ENCODE measurements around the gene SLC7A14. TPM values are rescaled to one million over a fixed set of nuclear protein-coding genes. Genes with fewer than 3 reads are reported as not detected.

The SLC7A14 gene
- total RNA-seq, 1 donor: 6.1 TPM

GRCh38 chr3:170467007-170467406 lies 118.9 kb downstream of the SLC7A14 start:
- TF ChIP-seq, protein P1, sequence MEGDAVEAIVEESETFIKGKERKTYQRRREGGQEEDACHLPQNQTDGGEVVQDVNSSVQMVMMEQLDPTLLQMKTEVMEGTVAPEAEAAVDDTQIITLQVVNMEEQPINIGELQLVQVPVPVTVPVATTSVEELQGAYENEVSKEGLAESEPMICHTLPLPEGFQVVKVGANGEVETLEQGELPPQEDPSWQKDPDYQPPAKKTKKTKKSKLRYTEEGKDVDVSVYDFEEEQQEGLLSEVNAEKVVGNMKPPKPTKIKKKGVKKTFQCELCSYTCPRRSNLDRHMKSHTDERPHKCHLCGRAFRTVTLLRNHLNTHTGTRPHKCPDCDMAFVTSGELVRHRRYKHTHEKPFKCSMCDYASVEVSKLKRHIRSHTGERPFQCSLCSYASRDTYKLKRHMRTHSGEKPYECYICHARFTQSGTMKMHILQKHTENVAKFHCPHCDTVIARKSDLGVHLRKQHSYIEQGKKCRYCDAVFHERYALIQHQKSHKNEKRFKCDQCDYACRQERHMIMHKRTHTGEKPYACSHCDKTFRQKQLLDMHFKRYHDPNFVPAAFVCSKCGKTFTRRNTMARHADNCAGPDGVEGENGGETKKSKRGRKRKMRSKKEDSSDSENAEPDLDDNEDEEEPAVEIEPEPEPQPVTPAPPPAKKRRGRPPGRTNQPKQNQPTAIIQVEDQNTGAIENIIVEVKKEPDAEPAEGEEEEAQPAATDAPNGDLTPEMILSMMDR (IDR thresholded peaks at IDR 0.05; ENCODE audit: insufficient read depth, low read length): no peak
- H3K4me3 ChIP-seq (ENCODE audit: low read depth, low read length): no peak overlapping the region
- no peak for DNase-seq (ENCODE audit: low read depth)

- no peak for DNase-seq (ENCODE audit: low read depth)
- no peak overlapping the region for H3K4me3 ChIP-seq (ENCODE audit: low read depth, low read length)
- TF ChIP-seq, protein P1 (IDR thresholded peaks at IDR 0.05; ENCODE audit: insufficient read depth, low read length): no peak
Measured at GRCh38 chr3:170465955-170466354, 119.9 kb downstream of the SLC7A14 start.

DNA sequence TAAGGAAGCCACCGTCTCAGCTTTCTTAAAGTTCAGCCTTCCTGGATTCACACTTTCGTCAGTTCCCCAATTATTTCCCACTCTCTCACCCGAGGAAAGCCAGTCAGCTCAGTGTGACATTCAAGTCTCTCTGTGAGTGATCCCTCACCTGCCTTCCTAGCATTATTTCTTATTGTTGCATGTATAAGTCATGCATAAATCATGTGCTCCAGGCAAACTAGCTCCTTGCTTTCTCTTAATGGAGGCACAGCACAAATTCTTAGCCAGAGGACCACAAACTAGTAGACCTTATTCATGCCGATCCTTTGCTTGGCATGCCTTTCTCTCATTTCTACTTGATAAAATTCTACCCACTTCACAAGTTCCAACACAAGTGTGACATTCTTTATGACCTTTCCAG lies 122.9 kb downstream of the SLC7A14 start:
- no peak overlapping the region for H3K4me3 ChIP-seq (ENCODE audit: low read depth, low read length)
- no peak for DNase-seq (ENCODE audit: low read depth)
- TF ChIP-seq, protein P1 (IDR thresholded peaks at IDR 0.05; ENCODE audit: insufficient read depth, low read length): no peak

DNA sequence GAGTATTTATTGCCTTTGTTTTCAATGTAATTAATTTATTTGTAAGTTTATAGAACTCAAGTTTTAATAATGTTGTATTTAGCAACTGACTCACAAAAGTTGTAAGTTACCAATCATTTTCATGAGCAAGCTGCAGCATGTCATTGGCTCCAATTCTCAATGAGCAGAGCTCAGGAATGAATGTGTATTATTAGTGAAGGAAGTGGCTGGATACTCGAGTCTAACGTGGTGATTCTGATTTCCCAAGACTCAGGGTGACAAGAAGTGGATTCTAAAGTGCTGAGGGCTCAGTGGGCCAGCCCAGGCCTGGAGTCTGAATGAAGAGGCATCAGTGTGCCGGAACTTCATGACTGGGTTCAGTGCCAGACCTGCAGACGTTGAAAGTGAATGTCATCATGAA lies 127.6 kb downstream of the SLC7A14 start:
- H3K4me3 ChIP-seq (ENCODE audit: low read depth, low read length): no peak overlapping the region
- TF ChIP-seq, protein P1 (IDR thresholded peaks at IDR 0.05; ENCODE audit: insufficient read depth, low read length): no peak
- DNase-seq (ENCODE audit: low read depth): no peak

GRCh38 chr3:170454509-170454908 lies 131.4 kb downstream of the SLC7A14 start:
- TF ChIP-seq, protein P1 (IDR thresholded peaks at IDR 0.05; ENCODE audit: insufficient read depth, low read length): no peak
- DNase-seq (ENCODE audit: low read depth): no peak
- no peak overlapping the region for H3K4me3 ChIP-seq (ENCODE audit: low read depth, low read length)

DNA sequence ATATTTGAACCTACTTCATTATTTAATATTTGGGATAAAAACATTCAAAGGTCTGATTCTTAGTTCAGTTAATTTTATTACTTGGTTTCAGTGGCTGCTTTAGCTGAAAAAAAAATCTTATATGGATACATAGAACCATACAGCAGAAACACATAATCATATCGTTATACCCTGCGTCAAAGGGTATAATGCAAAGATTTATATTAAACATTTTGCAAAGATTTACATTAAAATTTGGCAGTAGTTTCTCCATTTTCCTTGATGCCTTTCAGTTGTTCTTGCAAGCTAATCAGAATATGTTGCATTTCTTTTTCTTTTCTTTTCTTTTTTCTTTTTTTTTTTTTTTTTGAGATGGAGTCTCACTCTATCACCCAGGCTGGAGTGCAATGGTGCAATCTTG lies 135.8 kb downstream of the SLC7A14 start:
- no peak for DNase-seq (ENCODE audit: low read depth)
- TF ChIP-seq, protein P1 (IDR thresholded peaks at IDR 0.05; ENCODE audit: insufficient read depth, low read length): no peak

GRCh38 chr3:170448584-170448983 lies 137.3 kb downstream of the SLC7A14 start:
- TF ChIP-seq, protein P1 (IDR thresholded peaks at IDR 0.05; ENCODE audit: insufficient read depth, low read length): no peak
- H3K4me3 ChIP-seq (ENCODE audit: low read depth, low read length): no peak overlapping the region
- peak; percentile 51 for DNase-seq (ENCODE audit: low read depth)

More for the DNA sequence above, 135.8 kb downstream of the SLC7A14 start:
- no peak overlapping the region for H3K4me3 ChIP-seq (ENCODE audit: low read depth, low read length)
